ENCODE results near the gene TCHH.
"Not testable (repeated sequence)": the region's sequence is repeated elsewhere in the genome, so short reads cannot be mapped to it uniquely, and the experiment has no call there.

The TCHH gene

DNA sequence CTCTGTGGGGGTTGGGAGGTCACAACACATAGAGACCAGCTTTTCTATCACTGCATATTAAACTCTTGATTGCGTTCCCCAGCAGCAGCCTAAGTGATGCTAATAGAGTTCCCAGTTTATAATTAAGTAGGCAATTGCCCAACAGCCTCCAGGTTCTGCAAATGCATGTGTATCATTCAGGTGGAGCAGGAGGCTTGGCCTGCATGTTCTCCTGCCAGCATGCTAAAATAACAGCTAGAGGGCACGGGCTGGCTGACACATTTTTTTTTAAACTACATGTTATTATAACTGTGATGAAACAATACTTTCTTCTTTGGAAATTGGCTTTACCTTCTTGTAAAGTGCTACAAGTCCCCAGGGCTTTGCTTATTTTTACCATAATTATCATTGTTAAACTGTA lies 10.4 kb downstream of the TCHH start:
- no peaks in the 10 kb centered on the region for H3K4me1 Mint-ChIP-seq
- ATAC-seq (no peak), DNase-seq (ENCODE audit: low spot score in 2 of 2) (no peak)
- no peak overlapping the region for H3K27ac Mint-ChIP-seq
- H3K36me3 Mint-ChIP-seq: no peaks in the 10 kb centered on the region
- no peak overlapping the region for H3K4me3 Mint-ChIP-seq
- no peaks in the 10 kb centered on the region for H3K9me3 Mint-ChIP-seq

GRCh38 chr1:152096931-152097330 lies 18.3 kb downstream of the TCHH start:
- DNase-seq (ENCODE audit: low spot score in 2 of 2) (no peak), ATAC-seq (no peak)
- Mint-ChIP-seq H3K27ac (no peak overlapping the region), H3K4me3 (no peak overlapping the region), H3K36me3 (no peaks in the 10 kb centered on the region), H3K9me3 (peaks cover 3% of the 10 kb centered on the region), H3K4me1 (no peaks in the 10 kb centered on the region)

DNA sequence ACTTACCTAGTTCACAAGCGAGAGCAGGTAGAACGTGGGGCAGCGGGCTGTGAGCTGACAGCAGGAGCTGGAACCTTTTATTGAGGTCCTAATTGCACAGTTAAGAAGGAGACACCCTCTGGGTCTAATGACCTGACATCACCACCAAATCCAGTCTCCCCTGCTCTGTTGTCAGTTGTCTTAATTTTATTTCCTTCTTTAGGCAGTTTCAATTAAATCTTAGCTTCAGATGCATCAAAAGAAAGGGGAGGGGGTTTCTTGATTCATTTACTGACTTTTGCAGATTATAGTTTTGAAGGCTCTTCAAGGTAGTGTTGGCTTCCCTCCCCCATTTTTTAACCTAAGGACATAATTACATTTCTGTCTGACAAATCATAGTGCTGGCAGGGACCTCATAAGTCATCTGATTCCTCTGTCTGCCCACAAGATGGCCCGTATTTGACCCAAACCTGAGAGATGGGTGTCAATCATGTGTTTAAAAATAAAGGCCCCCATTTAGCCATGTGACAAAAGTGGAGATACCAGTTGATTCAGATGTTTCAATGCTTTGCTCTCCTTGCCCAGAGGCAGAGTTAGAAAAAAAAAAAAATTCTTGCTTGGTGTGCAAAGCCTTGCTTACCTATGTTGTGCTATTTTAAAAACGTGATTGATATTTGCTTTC lies 26.1 kb downstream of the TCHH start, which contains the start of gene TCHHL1:
Gene TCHHL1 (minus strand): TSS at position 51 of the 661 bp plus-strand sequence. CDS start 921 bp downstream, outside the sequence.
- Mint-ChIP-seq H3K4me3 (no peak within 1 kb of the TSS), H3K4me1 (no peaks in the 10 kb centered on the region), H3K9me3 (peaks cover 3% of the 10 kb centered on the region), H3K27ac (no peak within 1 kb of the TSS), H3K36me3 (no peaks in the 10 kb centered on the region)
- ATAC-seq (no peak), DNase-seq (ENCODE audit: low spot score in 2 of 2) (no peak)

- no peaks in the 10 kb centered on the region for H3K36me3 Mint-ChIP-seq
- H3K9me3 Mint-ChIP-seq: no peaks in the 10 kb centered on the region
These were observed 28.5 kb downstream of the TCHH start for GRCh38 chr1:152086760-152087159.

GRCh38 chr1:152084853-152085252 lies 30.4 kb downstream of the TCHH start:
- Mint-ChIP-seq H3K27ac (no peak overlapping the region), H3K9me3 (no peaks in the 10 kb centered on the region), H3K36me3 (no peaks in the 10 kb centered on the region), H3K4me3 (no peak overlapping the region), H3K4me1 (no peaks in the 10 kb centered on the region)
- DNase-seq (ENCODE audit: low spot score in 2 of 2): no peak
- ATAC-seq: no peak

More at GRCh38 chr1:152086760-152087159, 28.5 kb downstream of the TCHH start:
- Mint-ChIP-seq H3K27ac (no peak overlapping the region), H3K4me1 (no peaks in the 10 kb centered on the region), H3K4me3 (no peak overlapping the region)
- no peak for DNase-seq (ENCODE audit: low spot score in 2 of 2)
- ATAC-seq: no peak

DNA sequence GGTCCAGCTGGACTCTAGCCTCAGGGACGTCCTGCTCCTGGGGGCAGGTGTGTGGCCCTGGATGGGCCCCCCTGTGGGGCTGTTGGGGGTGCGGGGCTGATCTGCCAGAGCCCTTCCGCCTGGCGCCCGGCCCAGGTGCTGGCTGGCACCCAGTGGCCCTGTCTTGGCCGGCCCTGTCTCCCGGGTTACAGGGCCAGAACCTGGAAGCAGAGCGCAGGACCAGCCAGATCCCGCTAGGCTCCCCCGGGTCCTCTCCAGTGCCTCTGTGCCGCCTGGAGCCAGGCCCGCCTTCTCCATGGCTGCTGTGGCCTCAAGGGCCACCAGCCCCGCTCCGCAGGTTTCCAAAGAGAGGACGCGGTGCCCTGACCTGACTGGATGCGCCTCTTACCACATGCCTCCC lies 34.2 kb downstream of the TCHH start:
- not testable (repeated sequence) for H3K36me3 Mint-ChIP-seq; H3K27ac Mint-ChIP-seq; DNase-seq (ENCODE audit: low spot score in 2 of 2); H3K4me3 Mint-ChIP-seq; H3K9me3 Mint-ChIP-seq; H3K4me1 Mint-ChIP-seq; ATAC-seq

DNA sequence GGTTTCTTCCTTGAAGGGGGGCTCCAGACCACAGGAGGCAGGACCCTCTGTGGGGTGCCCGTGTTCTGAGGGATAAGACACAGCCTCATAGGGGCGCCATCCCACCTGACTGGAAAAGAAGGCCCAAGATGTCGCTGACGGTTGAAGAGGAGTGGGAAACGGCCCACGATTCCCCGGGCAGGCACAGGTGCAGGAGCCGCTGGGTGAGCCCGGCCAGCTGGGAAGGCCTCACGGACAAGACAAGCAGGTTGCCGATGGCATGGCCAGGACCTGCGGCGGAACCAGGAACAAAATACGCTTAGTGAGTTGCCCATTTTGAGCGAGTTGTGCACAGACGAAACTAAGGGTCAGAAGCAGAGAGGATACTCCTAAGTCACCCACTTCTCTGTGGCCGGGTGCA lies 34.8 kb downstream of the TCHH start:
- H3K4me3 Mint-ChIP-seq; H3K36me3 Mint-ChIP-seq; ATAC-seq; DNase-seq (ENCODE audit: low spot score in 2 of 2); H3K27ac Mint-ChIP-seq; H3K4me1 Mint-ChIP-seq; H3K9me3 Mint-ChIP-seq: not testable (repeated sequence)

GRCh38 chr1:152078831-152079441 lies 36.3 kb downstream of the TCHH start:
- Mint-ChIP-seq H3K4me3 (no peak overlapping the region), H3K4me1 (no peaks in the 10 kb centered on the region)
- ATAC-seq: no peak

GRCh38 chr1:152072311-152072710 lies 42.9 kb downstream of the TCHH start:
- Mint-ChIP-seq H3K27ac (no peak overlapping the region), H3K36me3 (no peaks in the 10 kb centered on the region), H3K4me3 (no peak overlapping the region), H3K4me1 (no peaks in the 10 kb centered on the region), H3K9me3 (no peaks in the 10 kb centered on the region)
- DNase-seq (ENCODE audit: low spot score in 2 of 2): no peak
- ATAC-seq: no peak

More at GRCh38 chr1:152078831-152079441, 36.3 kb downstream of the TCHH start:
- DNase-seq (ENCODE audit: low spot score in 2 of 2): no peak
- no peaks in the 10 kb centered on the region for H3K36me3 Mint-ChIP-seq
- no peaks in the 10 kb centered on the region for H3K9me3 Mint-ChIP-seq
- H3K27ac Mint-ChIP-seq: no peak overlapping the region

GRCh38 chr1:152071123-152071522 lies 44.1 kb downstream of the TCHH start:
- no peak overlapping the region for H3K4me3 Mint-ChIP-seq
- no peaks in the 10 kb centered on the region for H3K4me1 Mint-ChIP-seq
- H3K9me3 Mint-ChIP-seq: no peaks in the 10 kb centered on the region
- no peaks in the 10 kb centered on the region for H3K36me3 Mint-ChIP-seq
- no peak overlapping the region for H3K27ac Mint-ChIP-seq
- ATAC-seq (no peak), DNase-seq (ENCODE audit: low spot score in 2 of 2) (no peak)

DNA sequence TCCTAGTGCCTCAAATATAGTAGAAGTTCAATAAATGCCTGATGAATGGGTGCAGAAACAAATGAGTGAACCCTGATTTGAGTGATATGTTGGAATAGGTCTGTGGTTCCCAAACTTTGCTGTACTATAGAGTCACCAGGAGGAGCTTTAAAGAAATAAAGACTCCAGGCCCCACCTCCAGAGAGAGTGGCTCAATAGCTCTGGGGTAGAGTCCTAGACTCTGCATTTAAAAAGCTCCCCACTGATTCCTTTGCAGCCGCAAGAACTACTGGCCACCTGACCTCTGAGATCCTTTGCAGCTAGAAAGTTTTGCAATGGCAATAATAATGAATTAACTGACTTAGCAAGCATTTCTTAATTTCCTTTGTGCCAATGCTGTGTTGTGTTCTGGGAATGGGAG lies 47.3 kb downstream of the TCHH start:
- Mint-ChIP-seq H3K9me3 (no peaks in the 10 kb centered on the region), H3K27ac (no peak overlapping the region), H3K4me1 (no peaks in the 10 kb centered on the region), H3K36me3 (no peaks in the 10 kb centered on the region), H3K4me3 (no peak overlapping the region)
- no peak for ATAC-seq
- no peak for DNase-seq (ENCODE audit: low spot score in 2 of 2)

- Mint-ChIP-seq H3K9me3 (no peaks in the 10 kb centered on the region), H3K27ac (no peak overlapping the region), H3K4me3 (no peak overlapping the region), H3K36me3 (no peaks in the 10 kb centered on the region), H3K4me1 (no peaks in the 10 kb centered on the region)
- ATAC-seq: no peak
- DNase-seq (ENCODE audit: low spot score in 2 of 2): no peak
These were observed 48.1 kb downstream of the TCHH start for GRCh38 chr1:152067150-152067549.

DNA sequence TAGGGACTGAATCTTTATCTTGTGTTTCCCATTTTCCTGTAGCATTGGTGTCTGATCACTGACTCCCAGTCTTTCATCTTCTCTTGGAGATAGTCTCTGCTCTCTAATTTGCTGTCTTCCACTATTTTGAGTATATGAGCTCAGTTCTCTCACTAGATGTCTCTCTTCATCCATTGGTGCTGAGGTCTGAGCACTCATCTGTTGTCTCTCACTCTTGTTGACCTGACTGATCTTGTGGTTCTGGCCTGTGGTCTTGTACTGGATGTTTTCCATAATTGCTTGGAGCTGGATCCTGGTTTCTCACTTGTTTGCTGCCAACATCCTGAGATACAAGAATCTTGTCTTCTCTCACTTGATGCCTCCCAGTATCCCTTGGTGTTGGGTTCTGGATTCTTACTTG lies 53.3 kb downstream of the TCHH start:
- DNase-seq (ENCODE audit: low spot score in 2 of 2): peak in 1 of 2 donors; percentile 25

More for the DNA sequence above, 53.3 kb downstream of the TCHH start:
- Mint-ChIP-seq H3K36me3 (no peaks in the 10 kb centered on the region), H3K4me3 (no peak overlapping the region), H3K27ac (no peak overlapping the region), H3K4me1 (no peaks in the 10 kb centered on the region), H3K9me3 (no peaks in the 10 kb centered on the region)
- no peak for ATAC-seq
